Karpas-422 (cell line): Measurements from ENCODE around the gene TMEM94. TPM values are rescaled to one million over a fixed set of nuclear protein-coding genes. Genes with fewer than 3 reads are reported as not detected.

Experiments used
- DNase-seq: peaks from one replicate; pipeline ENCODE4 v3.0.0-alpha.2; 2015
- H2AFZ ChIP-seq: fragments of 200-600 bp; sonication (generic); 2 replicates; pipeline ENCODE4 v1.6.1; 2014; ENCODE audit warnings: antibody characterized with exemption, low read length, mixed read lengths
- H3K27ac ChIP-seq: fragments of 200-600 bp; sonication (generic); 2 replicates; pipeline ENCODE4 v1.5.1; 2014; ENCODE audit warnings: mild to moderate bottlenecking, low read length, moderate library complexity
- H3K27me3 ChIP-seq: fragments of 200-600 bp; sonication (generic); 2 replicates; pipeline ENCODE4 v1.6.1; 2014; ENCODE audit warnings: low read length, mixed read lengths
- H3K36me3 ChIP-seq: fragments of 200-600 bp; sonication (generic); 2 replicates; pipeline ENCODE4 v1.6.1; 2014; ENCODE audit warnings: low read length, mixed read lengths; ENCODE audit not compliant: insufficient read depth
- H3K4me1 ChIP-seq: fragments of 200-600 bp; sonication (generic); 2 replicates; pipeline ENCODE4 v1.6.1; 2014; ENCODE audit warnings: mild to moderate bottlenecking, low read length, mixed read lengths
- H3K4me2 ChIP-seq: fragments of 200-600 bp; sonication (generic); 2 replicates; pipeline ENCODE4 v1.6.1; 2014; ENCODE audit warnings: low read length, low read depth, mild to moderate bottlenecking; ENCODE audit not compliant: poor library complexity, severe bottlenecking
- H3K4me3 ChIP-seq: fragments of 200-600 bp; sonication (generic); 2 replicates; pipeline ENCODE4 v1.5.1; 2014; ENCODE audit warnings: mild to moderate bottlenecking, antibody characterized with exemption, low read length, mixed read lengths
- H3K79me2 ChIP-seq: fragments of 200-600 bp; sonication (generic); 2 replicates; pipeline ENCODE4 v1.6.1; 2014; ENCODE audit warnings: mild to moderate bottlenecking, low read length, mixed read lengths
- H3K9ac ChIP-seq: fragments of 200-600 bp; sonication (generic); 2 replicates; pipeline ENCODE4 v1.6.0; 2014; ENCODE audit warnings: low read length
- H3K9me2 ChIP-seq: fragments of 200-600 bp; sonication (generic), shearing (Covaris generic); replicated peaks from 2 replicates; pipeline ENCODE4 v1.6.0; 2014; ENCODE audit warnings: mild to moderate bottlenecking, low read length, moderate library complexity; ENCODE audit not compliant: insufficient read depth
- H3K9me3 ChIP-seq: fragments of 300-700, 200-600 bp; sonication (generic); 2 replicates; pipeline ENCODE4 v1.6.1; 2014; ENCODE audit warnings: low read length, mixed read lengths
- H4K20me1 ChIP-seq: fragments of 200-600 bp; sonication (generic); 2 replicates; pipeline ENCODE4 v1.6.1; 2014; ENCODE audit warnings: mild to moderate bottlenecking, antibody characterized with exemption, low read length, low read depth; ENCODE audit not compliant: insufficient read depth
- total RNA-seq: library from RNA; depleted of rRNA; stranded (reverse); fragments of >200 nt; shearing (Covaris generic); gene quantifications from 2 replicates; pipeline ENCODE4 v1.2.3, GENCODE V29; 2014; ENCODE audit warnings: low replicate concordance

The TMEM94 gene
- total RNA-seq, 1 experiment from 2014 or later, result 20.5 TPM

DNA sequence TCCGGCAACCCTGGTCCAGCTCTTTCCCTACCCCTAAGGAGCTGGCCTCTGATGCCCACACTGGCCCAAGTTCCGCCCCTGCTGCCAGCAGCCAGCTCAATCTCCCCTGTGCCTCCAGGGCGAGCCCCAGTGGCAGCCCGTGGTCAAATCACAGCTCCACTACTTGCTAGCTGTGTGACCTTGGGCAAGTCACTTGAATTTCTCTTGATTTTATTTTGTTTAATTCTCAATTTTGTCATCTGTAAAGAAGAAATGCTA is 48.6 kb downstream of the TMEM94 start:
- DNase-seq, result no peak
- no peaks in the 10 kb centered on the region for H3K9me2 ChIP-seq
- no peaks in the 10 kb centered on the region for H3K9me3 ChIP-seq
- H4K20me1 ChIP-seq, result peaks cover 4% of the 10 kb centered on the region; the same call in 1 of the 2 replicates
- H3K27ac ChIP-seq, result no peak overlapping the region
- no peaks in the 10 kb centered on the region for H3K27me3 ChIP-seq
- H3K4me3 ChIP-seq, result no peak overlapping the region
- H3K4me1 ChIP-seq, result no peaks in the 10 kb centered on the region
- no peaks in the 10 kb centered on the region for H3K36me3 ChIP-seq
- H3K9ac ChIP-seq, result no peak overlapping the region
- H3K4me2 ChIP-seq, result no peak overlapping the region
- H2AFZ ChIP-seq, result no peak overlapping the region
- H3K79me2 ChIP-seq, result no peaks in the 10 kb centered on the region

DNA sequence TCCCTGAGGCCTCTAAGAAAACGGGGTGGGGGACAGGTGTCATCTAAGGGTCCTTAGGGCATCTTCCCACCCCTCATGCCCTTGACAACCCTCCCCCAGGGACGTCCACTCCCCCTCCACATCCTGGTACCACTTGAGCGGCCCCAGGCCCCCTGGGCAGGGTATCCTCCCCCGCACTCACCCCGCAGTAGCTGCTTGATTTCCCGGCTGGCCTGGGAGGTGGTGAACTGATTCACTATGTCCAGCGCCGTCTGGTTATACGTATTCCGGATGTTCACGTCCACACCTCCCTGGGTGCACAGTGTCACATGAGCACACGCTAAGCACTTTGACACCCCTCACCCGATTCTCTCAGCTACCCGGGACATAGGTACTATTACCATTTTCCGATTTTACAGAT is 49.2 kb downstream of the TMEM94 start:
- no peak overlapping the region for H2AFZ ChIP-seq
- no peaks in the 10 kb centered on the region for H3K27me3 ChIP-seq
- no peaks in the 10 kb centered on the region for H3K9me2 ChIP-seq
- H3K9me3 ChIP-seq, result no peaks in the 10 kb centered on the region
- H3K9ac ChIP-seq, result no peak overlapping the region
- H4K20me1 ChIP-seq, result peaks cover 4% of the 10 kb centered on the region; the same call in 1 of the 2 replicates
- no peak overlapping the region for H3K27ac ChIP-seq
- no peaks in the 10 kb centered on the region for H3K79me2 ChIP-seq
- DNase-seq, result no peak
- no peaks in the 10 kb centered on the region for H3K36me3 ChIP-seq
- H3K4me3 ChIP-seq, result no peak overlapping the region
- H3K4me2 ChIP-seq, result no peak overlapping the region
- no peaks in the 10 kb centered on the region for H3K4me1 ChIP-seq

DNA sequence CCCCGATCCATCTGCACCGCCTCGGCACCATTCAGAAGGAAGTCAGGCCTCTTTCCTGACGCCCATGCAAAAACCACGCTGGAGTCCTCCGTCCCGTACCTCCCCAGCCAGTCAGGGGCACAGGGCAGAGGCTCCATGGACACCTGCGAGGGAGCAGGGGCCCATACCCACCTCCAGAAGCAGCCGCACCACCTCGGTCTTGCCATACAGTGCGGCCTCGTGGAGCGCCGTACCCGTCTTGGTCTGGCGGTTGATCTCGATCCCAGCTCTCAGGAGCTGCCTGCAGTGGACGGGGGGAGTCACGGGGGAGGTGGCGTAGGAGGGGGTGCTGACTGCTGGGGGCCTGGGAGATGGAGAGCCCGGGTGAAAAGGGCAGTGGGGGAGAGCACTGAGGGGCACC is 49.7 kb downstream of the TMEM94 start:
- no peak overlapping the region for H3K9ac ChIP-seq
- H3K27ac ChIP-seq, result no peak overlapping the region
- H3K4me3 ChIP-seq, result no peak overlapping the region
- H3K9me2 ChIP-seq, result no peaks in the 10 kb centered on the region
- H3K79me2 ChIP-seq, result no peaks in the 10 kb centered on the region
- no peaks in the 10 kb centered on the region for H3K36me3 ChIP-seq
- no peaks in the 10 kb centered on the region for H3K9me3 ChIP-seq
- no peaks in the 10 kb centered on the region for H3K27me3 ChIP-seq
- DNase-seq, result no peak
- no peak overlapping the region for H2AFZ ChIP-seq
- peaks cover 4% of the 10 kb centered on the region; the same call in 1 of the 2 replicates for H4K20me1 ChIP-seq
- no peaks in the 10 kb centered on the region for H3K4me1 ChIP-seq
- H3K4me2 ChIP-seq, result no peak overlapping the region

DNA sequence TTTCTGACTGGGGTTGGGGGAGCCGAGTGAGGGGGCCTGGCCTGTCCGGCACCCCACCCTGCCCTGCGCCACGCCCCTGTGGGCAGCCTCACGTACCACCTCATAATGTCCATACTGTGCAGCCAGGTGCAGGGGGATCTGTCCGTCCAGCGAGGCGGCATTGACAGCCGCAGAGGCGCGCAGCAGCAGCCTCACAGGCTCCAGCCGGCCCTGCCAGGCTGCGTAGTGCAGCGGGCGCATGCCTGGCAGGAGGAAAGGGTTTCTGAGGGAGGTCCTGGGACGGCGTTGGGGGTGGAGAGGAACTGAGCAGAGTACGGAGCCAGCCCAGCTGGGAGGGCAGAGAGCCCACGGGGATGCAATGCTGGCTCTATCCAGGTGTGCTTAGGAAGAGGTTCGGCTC is 50.5 kb downstream of the TMEM94 start:
- Histone ChIP-seq H3K4me1 (no peaks in the 10 kb centered on the region), H2AFZ (no peak overlapping the region), H3K79me2 (no peaks in the 10 kb centered on the region), H3K36me3 (no peaks in the 10 kb centered on the region), H3K9me2 (no peaks in the 10 kb centered on the region), H3K4me2 (no peak overlapping the region), H4K20me1 (peaks cover 4% of the 10 kb centered on the region; the same call in 1 of the 2 replicates), H3K4me3 (no peak overlapping the region), H3K9ac (no peak overlapping the region), H3K27me3 (no peaks in the 10 kb centered on the region), H3K9me3 (no peaks in the 10 kb centered on the region), H3K27ac (no peak overlapping the region)
- DNase-seq, result no peak

DNA sequence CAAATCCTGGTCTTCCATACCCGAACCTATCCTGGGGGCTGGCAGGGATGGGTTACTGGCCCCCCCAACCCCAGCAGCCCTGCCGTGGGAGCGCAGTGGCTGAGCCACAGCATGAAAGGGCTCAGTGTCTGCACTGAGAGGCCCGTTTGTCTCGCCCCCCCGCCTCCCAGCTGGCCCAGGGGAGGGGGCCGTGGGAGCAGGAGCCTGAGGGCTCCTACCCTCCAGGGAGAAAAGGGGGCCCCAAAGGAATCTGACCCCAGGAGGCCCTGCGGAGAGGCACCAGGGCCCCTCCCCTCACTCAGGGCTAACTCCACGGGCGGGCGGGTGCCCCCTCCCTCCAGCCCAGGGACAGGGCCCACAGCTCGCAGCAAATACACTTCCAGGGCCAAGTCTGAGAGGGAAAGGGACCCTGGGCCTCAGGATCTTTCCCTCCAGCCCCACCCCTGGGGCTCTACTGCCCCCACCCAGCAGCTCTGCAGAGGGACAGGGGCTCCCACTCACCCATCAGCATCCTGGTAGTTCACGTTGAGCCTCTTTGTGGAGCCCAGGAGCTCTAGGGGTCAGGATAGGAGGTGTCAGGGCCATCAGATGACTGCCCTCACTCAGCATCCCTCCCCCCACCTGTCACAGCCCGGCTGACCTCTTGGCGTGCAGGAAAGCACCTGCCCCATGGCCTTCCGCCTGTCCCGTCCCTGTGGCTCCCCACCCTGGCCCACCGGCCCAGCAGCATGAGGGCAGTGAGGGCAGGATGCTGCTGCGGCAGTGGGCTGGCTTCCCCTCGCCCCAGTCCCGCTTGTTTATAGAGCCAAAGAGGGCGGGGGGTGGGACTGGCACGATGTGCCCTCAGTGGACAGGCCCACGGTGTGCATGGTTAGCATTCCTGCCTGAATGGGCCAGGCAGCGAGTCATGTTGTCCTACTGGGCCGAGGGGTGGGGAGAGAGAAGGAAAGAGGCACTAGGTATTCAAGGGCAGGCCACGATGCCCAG is 51.6 kb downstream of the TMEM94 start:
- Histone ChIP-seq H3K79me2 (no peaks in the 10 kb centered on the region), H3K9me2 (no peaks in the 10 kb centered on the region), H3K27me3 (no peaks in the 10 kb centered on the region), H3K9me3 (no peaks in the 10 kb centered on the region), H3K4me1 (no peaks in the 10 kb centered on the region), H3K9ac (no peak overlapping the region), H2AFZ (no peak overlapping the region), H3K4me3 (no peak overlapping the region), H4K20me1 (peaks cover 4% of the 10 kb centered on the region; the same call in 1 of the 2 replicates), H3K27ac (no peak overlapping the region), H3K4me2 (no peak overlapping the region), H3K36me3 (no peaks in the 10 kb centered on the region)
- DNase-seq, result no peak

DNA sequence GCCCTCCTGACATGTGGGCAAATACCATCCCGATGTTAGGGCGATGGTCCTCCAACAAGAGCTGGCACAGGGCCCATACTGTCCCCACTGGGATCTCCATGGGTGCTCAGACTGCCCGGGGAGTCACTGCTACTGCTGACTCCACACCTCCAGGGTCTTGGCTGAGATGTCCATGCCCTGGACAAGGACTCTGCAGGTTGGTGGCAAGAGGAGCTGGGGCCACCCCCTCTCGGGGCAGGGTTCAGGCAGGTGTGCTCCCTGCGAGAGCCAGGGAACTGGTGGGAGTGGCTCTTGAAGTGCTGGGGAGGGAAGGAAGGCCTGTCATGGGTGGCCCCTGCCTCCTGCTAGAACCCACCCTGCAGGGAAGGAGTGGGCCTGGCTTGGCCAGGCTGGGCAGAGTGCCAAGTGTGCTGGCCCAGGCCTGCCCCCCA is 52.5 kb downstream of the TMEM94 start:
- no peaks in the 10 kb centered on the region for H3K36me3 ChIP-seq
- no peak overlapping the region for H2AFZ ChIP-seq
- H3K9ac ChIP-seq, result no peak overlapping the region
- H3K27ac ChIP-seq, result no peak overlapping the region
- H3K9me2 ChIP-seq, result no peaks in the 10 kb centered on the region
- H3K4me2 ChIP-seq, result no peak overlapping the region
- no peaks in the 10 kb centered on the region for H3K9me3 ChIP-seq
- H3K4me1 ChIP-seq, result no peaks in the 10 kb centered on the region
- H3K27me3 ChIP-seq, result no peaks in the 10 kb centered on the region
- H3K79me2 ChIP-seq, result no peaks in the 10 kb centered on the region
- DNase-seq, result no peak
- H4K20me1 ChIP-seq, result peaks cover 4% of the 10 kb centered on the region; the same call in 1 of the 2 replicates
- H3K4me3 ChIP-seq, result no peak overlapping the region

DNA sequence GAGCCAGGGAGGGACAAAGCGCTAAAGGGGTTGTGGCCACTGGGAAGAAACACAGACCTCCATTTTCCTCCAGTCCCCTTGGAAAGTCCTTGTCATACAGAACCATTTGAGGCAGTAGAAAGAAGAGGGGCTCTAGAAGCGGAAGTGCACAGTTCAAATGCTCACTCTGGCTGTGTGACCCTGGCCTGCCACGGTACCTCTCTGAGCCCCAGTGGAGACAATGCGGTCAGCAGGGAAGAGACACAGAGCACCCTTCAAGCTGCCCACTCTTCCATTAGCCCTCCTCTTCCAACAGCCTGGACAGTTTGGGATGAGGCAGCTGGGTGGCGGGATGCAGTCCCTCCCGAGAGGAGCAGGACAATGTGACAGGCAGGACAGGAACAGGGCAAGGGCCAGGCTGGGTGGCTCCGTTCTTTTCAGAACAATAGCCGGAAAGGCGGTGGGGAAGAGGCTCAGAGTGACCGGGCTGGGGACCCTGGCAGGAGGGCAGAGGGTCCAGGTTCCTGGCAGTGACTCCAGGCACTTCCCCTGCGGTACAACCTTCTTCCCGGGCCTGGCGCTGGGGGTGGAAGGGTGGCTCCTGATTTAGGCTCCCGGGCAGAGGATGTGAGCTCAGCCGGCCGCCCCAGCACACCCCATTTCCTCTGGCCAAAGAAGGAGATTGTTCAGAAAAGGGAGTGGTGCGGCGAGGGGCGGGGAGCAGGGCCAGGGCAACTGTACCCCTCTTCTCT is 53.3 kb downstream of the TMEM94 start:
- no peak overlapping the region for H3K4me2 ChIP-seq
- DNase-seq, result no peak
- H3K4me3 ChIP-seq, result no peak overlapping the region
- H4K20me1 ChIP-seq, result peaks cover under 1% of the 10 kb centered on the region; the same call in 1 of the 2 replicates
- no peak overlapping the region for H3K9ac ChIP-seq
- H3K9me2 ChIP-seq, result no peaks in the 10 kb centered on the region
- no peak overlapping the region for H2AFZ ChIP-seq
- no peaks in the 10 kb centered on the region for H3K36me3 ChIP-seq
- H3K9me3 ChIP-seq, result no peaks in the 10 kb centered on the region
- H3K27ac ChIP-seq, result no peak overlapping the region
- no peaks in the 10 kb centered on the region for H3K79me2 ChIP-seq
- no peaks in the 10 kb centered on the region for H3K27me3 ChIP-seq
- H3K4me1 ChIP-seq, result no peaks in the 10 kb centered on the region

DNA sequence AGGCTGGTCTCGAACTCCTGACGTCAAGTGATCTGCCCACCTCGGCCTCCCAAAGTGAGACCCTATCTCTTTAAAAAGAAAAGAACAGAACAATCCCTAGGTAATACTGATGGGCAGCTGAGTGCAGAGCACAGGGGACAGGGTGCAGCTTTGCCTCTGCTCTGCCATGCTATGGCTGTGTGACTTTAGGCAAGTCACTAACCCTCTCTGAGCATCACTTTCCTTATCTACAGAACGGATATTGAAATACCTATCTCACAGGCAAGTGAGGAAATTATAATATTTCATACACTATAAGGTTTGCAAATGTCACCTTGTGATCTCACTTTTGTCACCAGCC is 54.8 kb downstream of the TMEM94 start:
- H3K4me3 ChIP-seq, result no peak overlapping the region
- no peak overlapping the region for H3K27ac ChIP-seq
- no peak for DNase-seq
- H4K20me1 ChIP-seq, result no peaks in the 10 kb centered on the region
- no peaks in the 10 kb centered on the region for H3K27me3 ChIP-seq
- H3K79me2 ChIP-seq, result no peaks in the 10 kb centered on the region
- H3K4me2 ChIP-seq, result no peak overlapping the region
- H3K9ac ChIP-seq, result no peak overlapping the region
- H3K9me3 ChIP-seq, result no peaks in the 10 kb centered on the region
- no peak overlapping the region for H2AFZ ChIP-seq
- peaks cover 9% of the 10 kb centered on the region for H3K4me1 ChIP-seq
- no peaks in the 10 kb centered on the region for H3K9me2 ChIP-seq
- H3K36me3 ChIP-seq, result no peaks in the 10 kb centered on the region
